HFFc6 (cell line): ENCODE results near the gene NECTIN3. TPM values are rescaled to one million over a fixed set of nuclear protein-coding genes. Genes with fewer than 3 reads are reported as not detected.

ENCODE experiments used
- DNase-seq: peaks from one replicate; pipeline ENCODE4 v3.0.0-alpha.2; 2018
- H3K27ac Mint-ChIP-seq: 2 replicates; pipeline ENCODE4 v1.8.0; 2020; ENCODE audit warnings: mild to moderate bottlenecking, mixed read lengths
- H3K27me3 Mint-ChIP-seq: 2 replicates; pipeline ENCODE4 v1.8.0; 2021; ENCODE audit warnings: mild to moderate bottlenecking, moderate library complexity, mixed read lengths; ENCODE audit not compliant: insufficient read depth
- H3K36me3 Mint-ChIP-seq: 2 replicates; pipeline ENCODE4 v1.8.0; 2021; ENCODE audit warnings: low read depth, mixed read lengths
- H3K4me1 Mint-ChIP-seq: 2 replicates; pipeline ENCODE4 v1.8.0; 2020; ENCODE audit warnings: low read depth, mixed read lengths
- H3K4me3 Mint-ChIP-seq: 2 replicates; pipeline ENCODE4 v1.8.0; 2020; ENCODE audit warnings: mild to moderate bottlenecking, moderate library complexity, mixed read lengths
- H3K9me3 Mint-ChIP-seq: 2 replicates; pipeline ENCODE4 v1.8.0; 2020; ENCODE audit warnings: mild to moderate bottlenecking, mixed read lengths
- total RNA-seq, 6 experiments: library from RNA; stranded (reverse); fragmentation: NEBNext Ultra II Directional; extraction: Animal tissue kit (Norgen Biotek cat#: 25700); gene quantifications; 2 replicates in 1 of 6; 3 replicates in 5 of 6; pipeline ENCODE4 v1.2.3, GENCODE V29; 2021
- TF ChIP-seq, protein P1 (sequence below): fragments of 200-600 bp; sonication (generic); IDR thresholded peaks from 2 replicates; pipeline ENCODE4 v1.5.0; 2021; ENCODE audit warnings: antibody characterized with exemption, mild to moderate bottlenecking

NECTIN3 gene
- total RNA-seq, 6 experiments from 2014 or later, result 61.5 to 103 (median 84.9) TPM

DNA sequence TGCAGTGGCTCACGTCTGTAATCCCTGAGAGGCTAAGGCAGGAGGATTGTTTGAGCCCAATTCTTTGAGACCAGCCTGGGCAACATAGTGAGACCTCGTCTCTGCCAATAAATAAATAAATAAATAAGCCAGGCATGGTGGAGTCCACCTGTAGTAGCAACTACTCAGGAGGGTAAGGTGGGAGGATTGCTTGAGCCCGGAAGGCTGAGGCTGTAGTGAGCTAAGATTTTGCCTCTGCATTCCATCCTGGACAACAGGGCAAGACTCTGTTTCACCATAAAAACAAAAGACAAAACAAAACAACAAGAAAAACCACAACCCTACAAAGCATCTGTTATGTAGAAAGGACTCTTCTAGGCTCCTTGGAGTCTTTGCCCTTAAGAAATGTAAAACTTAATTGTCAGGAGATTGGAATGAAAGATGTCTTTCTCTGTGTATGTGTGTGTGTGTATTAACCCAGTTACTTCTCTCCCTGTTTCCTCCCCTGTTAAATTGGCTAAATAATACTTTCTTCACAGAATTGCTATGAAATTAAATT is 9.5 kb downstream of the NECTIN3 start:
- no peaks in the 10 kb centered on the region for H3K9me3 Mint-ChIP-seq
- no peak overlapping the region for H3K4me3 Mint-ChIP-seq
- peaks cover 7% of the 10 kb centered on the region for H3K4me1 Mint-ChIP-seq
- H3K27me3 Mint-ChIP-seq, result no peaks in the 10 kb centered on the region
- peak; percentile 73 for DNase-seq
- TF ChIP-seq, protein P1, sequence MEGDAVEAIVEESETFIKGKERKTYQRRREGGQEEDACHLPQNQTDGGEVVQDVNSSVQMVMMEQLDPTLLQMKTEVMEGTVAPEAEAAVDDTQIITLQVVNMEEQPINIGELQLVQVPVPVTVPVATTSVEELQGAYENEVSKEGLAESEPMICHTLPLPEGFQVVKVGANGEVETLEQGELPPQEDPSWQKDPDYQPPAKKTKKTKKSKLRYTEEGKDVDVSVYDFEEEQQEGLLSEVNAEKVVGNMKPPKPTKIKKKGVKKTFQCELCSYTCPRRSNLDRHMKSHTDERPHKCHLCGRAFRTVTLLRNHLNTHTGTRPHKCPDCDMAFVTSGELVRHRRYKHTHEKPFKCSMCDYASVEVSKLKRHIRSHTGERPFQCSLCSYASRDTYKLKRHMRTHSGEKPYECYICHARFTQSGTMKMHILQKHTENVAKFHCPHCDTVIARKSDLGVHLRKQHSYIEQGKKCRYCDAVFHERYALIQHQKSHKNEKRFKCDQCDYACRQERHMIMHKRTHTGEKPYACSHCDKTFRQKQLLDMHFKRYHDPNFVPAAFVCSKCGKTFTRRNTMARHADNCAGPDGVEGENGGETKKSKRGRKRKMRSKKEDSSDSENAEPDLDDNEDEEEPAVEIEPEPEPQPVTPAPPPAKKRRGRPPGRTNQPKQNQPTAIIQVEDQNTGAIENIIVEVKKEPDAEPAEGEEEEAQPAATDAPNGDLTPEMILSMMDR, result no peak
- no peak overlapping the region for H3K27ac Mint-ChIP-seq
- H3K36me3 Mint-ChIP-seq, result no peaks in the 10 kb centered on the region

DNA sequence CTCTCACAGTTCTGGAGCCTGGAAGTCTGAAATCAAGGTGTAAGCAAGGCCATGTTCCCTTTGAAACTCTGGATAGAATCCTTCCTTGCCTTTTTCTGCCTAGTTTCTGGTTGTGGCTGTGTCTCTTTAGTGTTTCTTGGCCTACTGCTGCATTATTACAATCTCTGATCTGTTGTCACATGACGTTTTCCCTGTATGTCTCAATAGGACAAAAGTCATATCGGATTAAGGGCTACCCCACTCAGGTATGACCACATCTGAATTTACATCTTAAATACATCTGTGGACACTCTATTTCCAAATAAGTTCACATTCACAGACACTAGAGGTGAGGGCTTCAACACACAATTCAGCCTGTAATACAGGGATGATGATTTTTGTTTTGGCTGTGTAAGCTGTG is 13.3 kb downstream of the NECTIN3 start:
- no peaks in the 10 kb centered on the region for H3K9me3 Mint-ChIP-seq
- H3K36me3 Mint-ChIP-seq, result no peaks in the 10 kb centered on the region
- peaks cover 15% of the 10 kb centered on the region for H3K4me1 Mint-ChIP-seq
- H3K27ac Mint-ChIP-seq, result no peak overlapping the region
- TF ChIP-seq, protein P1, result no peak
- DNase-seq, result no peak
- H3K4me3 Mint-ChIP-seq, result no peak overlapping the region
- H3K27me3 Mint-ChIP-seq, result 0 out of 2 replicates have a peak, but pooled peaks cover 2% of the 10 kb centered on the region

DNA sequence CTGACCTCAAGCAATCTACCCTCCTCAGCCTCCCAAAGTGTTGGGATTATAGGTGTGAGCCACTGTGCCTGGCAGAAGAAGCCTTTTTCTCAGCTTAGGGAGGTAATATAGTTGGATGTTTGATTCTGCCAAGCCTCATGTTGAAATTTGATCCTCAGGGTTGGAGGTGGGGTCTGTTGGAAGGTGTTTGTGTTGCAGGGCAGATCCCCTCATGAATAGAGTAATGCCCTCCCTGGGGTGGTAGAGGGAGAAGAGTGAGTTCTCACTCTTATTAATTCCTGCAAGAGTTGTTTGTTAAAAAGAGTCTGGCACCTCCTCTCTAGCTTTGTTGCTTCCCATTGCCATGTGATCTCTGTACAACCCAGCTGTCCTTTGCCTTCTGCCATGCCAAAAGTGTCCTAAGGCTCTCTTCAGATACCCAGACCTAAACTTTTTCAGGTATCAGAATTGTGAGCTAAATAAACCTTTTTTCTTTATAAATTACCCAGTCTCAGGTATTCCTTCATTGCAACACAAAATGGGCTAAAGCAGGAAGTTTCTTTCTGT is 16.4 kb downstream of the NECTIN3 start:
- Mint-ChIP-seq H3K36me3 (no peaks in the 10 kb centered on the region; the same call in 1 of the 2 replicates), H3K4me1 (peaks cover 34% of the 10 kb centered on the region), H3K4me3 (no peak overlapping the region), H3K27me3 (0 out of 2 replicates have a peak, but pooled peaks cover 2% of the 10 kb centered on the region), H3K27ac (no peak overlapping the region), H3K9me3 (no peaks in the 10 kb centered on the region)
- no peak for DNase-seq
- TF ChIP-seq, protein P1, result no peak

DNA sequence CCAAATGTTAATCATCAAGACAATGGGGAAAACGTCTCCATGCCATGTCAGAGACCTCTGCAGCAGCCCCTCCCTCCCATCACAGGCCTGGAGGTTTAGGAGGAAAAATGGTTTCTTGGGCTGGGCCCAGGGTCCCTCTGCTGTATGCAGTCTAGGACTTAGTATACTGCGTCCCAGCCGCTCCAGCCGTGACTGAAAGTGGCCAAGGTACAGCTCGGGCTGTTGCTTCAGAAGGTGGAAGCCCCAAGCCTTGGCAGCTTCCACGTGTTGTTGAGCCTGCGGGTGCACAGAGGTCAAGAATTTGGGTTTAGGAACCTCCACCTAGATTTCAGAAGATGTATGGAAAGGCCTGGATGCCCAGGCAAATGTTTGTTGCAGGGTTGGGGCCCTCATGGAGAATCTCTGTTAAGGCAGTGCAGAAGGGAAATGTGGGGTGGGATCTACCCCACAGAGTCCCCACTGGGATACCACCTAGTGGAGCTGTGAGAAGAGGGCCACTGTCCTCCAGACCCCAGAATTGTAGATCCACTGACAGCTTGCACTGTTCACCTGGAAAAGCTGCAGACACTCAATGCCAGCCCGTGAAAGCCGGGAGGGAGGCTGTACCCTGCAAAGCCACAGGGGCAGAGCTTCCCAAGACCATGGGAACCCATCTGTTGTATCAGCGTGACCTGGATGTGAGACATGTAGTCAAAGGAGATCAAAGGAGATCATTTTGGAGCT is 25.0 kb downstream of the NECTIN3 start:
- Mint-ChIP-seq H3K27me3 (no peaks in the 10 kb centered on the region; the same call in 1 of the 2 replicates), H3K36me3 (peaks cover 38% of the 10 kb centered on the region), H3K27ac (no peak overlapping the region), H3K4me1 (peaks cover 35% of the 10 kb centered on the region), H3K9me3 (peaks cover 32% of the 10 kb centered on the region), H3K4me3 (no peak overlapping the region)
- DNase-seq, result no peak
- TF ChIP-seq, protein P1, result no peak

DNA sequence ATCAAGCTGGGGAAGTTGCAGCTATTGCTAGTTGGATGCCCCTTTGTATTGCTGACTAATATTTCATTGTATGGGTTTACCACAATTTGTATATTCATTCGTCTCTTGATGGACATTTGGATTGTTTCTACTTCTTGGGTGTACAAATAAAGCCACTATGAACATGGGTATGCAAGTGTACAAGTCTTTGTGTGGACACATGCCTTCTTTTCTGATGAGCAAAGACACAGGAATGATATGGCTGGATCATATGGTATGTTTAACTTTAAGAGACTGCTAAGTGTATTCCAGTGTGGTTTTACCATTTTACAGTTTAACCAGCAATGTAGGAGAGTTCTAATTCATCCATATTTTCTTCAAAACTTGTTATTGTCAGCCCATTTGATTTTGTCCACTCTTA is 32.2 kb downstream of the NECTIN3 start:
- Mint-ChIP-seq H3K4me1 (peaks cover 69% of the 10 kb centered on the region), H3K27ac (peak overlapping the region; percentile 43), H3K27me3 (no peaks in the 10 kb centered on the region), H3K36me3 (peaks cover 40% of the 10 kb centered on the region), H3K4me3 (no peak overlapping the region; the same call in 1 of the 2 replicates), H3K9me3 (peaks cover 11% of the 10 kb centered on the region)
- TF ChIP-seq, protein P1, result no peak
- DNase-seq, result peak; percentile 12
